H1 (cell line): Measurements from ENCODE around the gene THUMPD3. TPM values are rescaled to one million over a fixed set of nuclear protein-coding genes. Genes with fewer than 3 reads are reported as not detected.
A peak's percentile ranks its signal among the peaks of the same experiment; 100 is the strongest.

Experiments
- CTCF ChIA-PET: fragments of 300-600 bp; sonication (Branson Sonifier 250); formaldehyde crosslinking; loops from one replicate; lab custom pipeline; 2021; ENCODE audit not compliant: partially characterized antibody; lab: Charles Lee
- POLR2A ChIA-PET: fragments of 300-600 bp; sonication (Branson Sonifier 250); formaldehyde crosslinking; loops from one replicate; lab custom pipeline; 2021; ENCODE audit warnings: inconsistent platforms; ENCODE audit not compliant: partially characterized antibody; lab: Charles Lee
- DNase-seq, 2 experiments: peaks; one replicate each; pipeline versions ENCODE4 v3.0.0 to v3.0.0-alpha.2; 2010 to 2022; ENCODE audit warnings: low spot score in 2 of 2, low read depth in 1 of 2, mixed read lengths in 1 of 2
- FAIRE-seq: peaks from 2 replicates; lab custom pipeline; 2011; peaks lifted over from hg19 to GRCh38; lab: Jason Lieb, UNC
- H2AFZ ChIP-seq: 2 replicates; pipeline ENCODE4 v1.8.1; 2012; ENCODE audit warnings: low read length, inconsistent platforms
- H2AK5ac ChIP-seq: 2 replicates; pipeline ENCODE4 v1.6.1; 2013; ENCODE audit warnings: low read depth, low read length
- H2BK120ac ChIP-seq: replicated peaks from 2 replicates; pipeline ENCODE3; 2013; ENCODE audit warnings: low read depth, low read length, inconsistent platforms
- H2BK12ac ChIP-seq: 2 replicates; pipeline ENCODE4 v1.6.1; 2013; ENCODE audit warnings: low read depth, low read length
- H2BK15ac ChIP-seq: 2 replicates; pipeline ENCODE4 v1.6.1; 2013; ENCODE audit warnings: low read length
- H2BK20ac ChIP-seq: 2 replicates; pipeline ENCODE4 v1.6.1; 2013; ENCODE audit warnings: low read length
- H2BK5ac ChIP-seq: 2 replicates; pipeline ENCODE4 v1.6.1; 2013; ENCODE audit warnings: low read depth, low read length
- H3K14ac ChIP-seq: 2 replicates; pipeline ENCODE4 v1.6.1; 2013; ENCODE audit warnings: inconsistent platforms; ENCODE audit not compliant: insufficient read length
- H3K18ac ChIP-seq: 2 replicates; pipeline ENCODE4 v1.6.1; 2013; ENCODE audit warnings: low read length; ENCODE audit errors: extremely low read depth
- H3K23ac ChIP-seq: 2 replicates; pipeline ENCODE4 v1.6.1; 2013; ENCODE audit warnings: inconsistent platforms; ENCODE audit not compliant: insufficient read length
- H3K23me2 ChIP-seq: 2 replicates; pipeline ENCODE4 v1.6.1; 2013; ENCODE audit warnings: low read depth, low read length
- H3K27ac ChIP-seq: 2 replicates; pipeline ENCODE4 v1.6.1; 2011; ENCODE audit warnings: low read depth, low read length, inconsistent platforms
- H3K27me3 ChIP-seq, 4 experiments: replicated peaks in 1 of 4; 1 replicate in 1 of 4; 2 replicates in 3 of 4; pipeline versions ENCODE4 v1.6.1 to v1.8.1; 2011 to 2013; ENCODE audit warnings: low read length in 3 of 4, mild to moderate bottlenecking in 3 of 4, inconsistent platforms in 2 of 4, mixed read lengths in 2 of 4, moderate library complexity in 1 of 4; ENCODE audit not compliant: control insufficient read depth in 3 of 4, insufficient read depth in 3 of 4; ENCODE audit errors: extremely low read depth in 1 of 4
- H3K36me3 ChIP-seq, 4 experiments: 2 replicates each; pipeline versions ENCODE4 v1.6.1 to v1.8.1; 2011 to 2013; ENCODE audit warnings: mild to moderate bottlenecking in 4 of 4, low read length in 3 of 4, moderate library complexity in 2 of 4, control low read depth in 1 of 4, inconsistent platforms in 1 of 4; ENCODE audit not compliant: insufficient read depth in 4 of 4, control insufficient read depth in 2 of 4
- H3K4ac ChIP-seq: replicated peaks from 2 replicates; pipeline ENCODE3; 2013; ENCODE audit warnings: low read length, low read depth, mixed read lengths, inconsistent platforms; ENCODE audit not compliant: insufficient read length
- H3K4me1 ChIP-seq, 4 experiments: replicated peaks in 1 of 4; 1 replicate in 1 of 4; 2 replicates in 3 of 4; pipeline versions ENCODE4 v1.6.1 to v1.8.1; 2011 to 2013; ENCODE audit warnings: low read length in 3 of 4, inconsistent platforms in 2 of 4, mixed read lengths in 1 of 4; ENCODE audit not compliant: insufficient read depth in 4 of 4, control insufficient read depth in 3 of 4
- H3K4me2 ChIP-seq, 2 experiments: 2 replicates each; pipeline versions ENCODE4 v1.6.1 to v1.8.1; 2011 to 2013; ENCODE audit warnings: low read depth in 2 of 2, low read length in 2 of 2, control low read depth in 1 of 2, inconsistent platforms in 1 of 2, mild to moderate bottlenecking in 1 of 2; ENCODE audit not compliant: insufficient read depth in 1 of 2
- H3K4me3 ChIP-seq, 4 experiments: fragments of 200-600, 300-600 bp in 1 of 4; sonication (generic), shearing (Covaris generic), sonication (Bioruptor Twin) in 1 of 4; 2 replicates each; pipeline versions ENCODE4 v1.5.1 to v1.8.1; 2011 to 2016; ENCODE audit warnings: low read length in 4 of 4, low read depth in 3 of 4, control low read depth in 2 of 4, inconsistent platforms in 2 of 4, mild to moderate bottlenecking in 2 of 4, mixed read lengths in 1 of 4, moderate library complexity in 1 of 4; ENCODE audit not compliant: insufficient read depth in 2 of 4; ENCODE audit errors: extremely low read depth in 1 of 4
- H3K56ac ChIP-seq: replicated peaks from 2 replicates; pipeline ENCODE3; 2013; ENCODE audit warnings: low read depth, mild to moderate bottlenecking, mixed read lengths, low read length, inconsistent platforms; ENCODE audit not compliant: insufficient read length
- H3K79me1 ChIP-seq: 2 replicates; pipeline ENCODE4 v1.6.1; 2013; ENCODE audit warnings: low read depth, low read length, control low read depth
- H3K79me2 ChIP-seq, 2 experiments: 2 replicates each; pipeline versions ENCODE4 v1.6.1 to v1.8.1; 2012 to 2013; ENCODE audit warnings: low read length in 2 of 2, mild to moderate bottlenecking in 2 of 2, inconsistent platforms in 1 of 2; ENCODE audit not compliant: insufficient read depth in 2 of 2, control insufficient read depth in 1 of 2
- H3K9ac ChIP-seq, 4 experiments: replicated peaks in 1 of 4; 1 replicate in 1 of 4; 2 replicates in 3 of 4; pipeline versions ENCODE4 v1.6.1 to v1.8.1; 2011 to 2013; ENCODE audit warnings: low read depth in 3 of 4, low read length in 3 of 4, control low read depth in 2 of 4, mild to moderate bottlenecking in 2 of 4, moderate library complexity in 2 of 4, inconsistent platforms in 1 of 4; ENCODE audit errors: extremely low read depth in 1 of 4
- H3K9me3 ChIP-seq, 2 experiments: 2 replicates each; pipeline versions ENCODE4 v1.6.1 to v1.8.1; 2012 to 2013; ENCODE audit warnings: mild to moderate bottlenecking in 2 of 2, moderate library complexity in 2 of 2, control low read depth in 1 of 2, inconsistent platforms in 1 of 2, low read depth in 1 of 2, low read length in 1 of 2, mixed read lengths in 1 of 2; ENCODE audit not compliant: insufficient read depth in 2 of 2
- H4K20me1 ChIP-seq, 2 experiments: replicated peaks in 1 of 2; 2 replicates each; pipeline versions ENCODE3 to v1.8.1; 2011 to 2013; ENCODE audit warnings: inconsistent platforms in 2 of 2, low read length in 2 of 2, mild to moderate bottlenecking in 1 of 2; ENCODE audit not compliant: insufficient read depth in 2 of 2, control insufficient read depth in 1 of 2
- H4K5ac ChIP-seq: 2 replicates; pipeline ENCODE4 v1.6.1; 2013; ENCODE audit warnings: low read length, low read depth, mixed read lengths, inconsistent platforms; ENCODE audit not compliant: insufficient read length
- H4K8ac ChIP-seq: 2 replicates; pipeline ENCODE4 v1.8.0; 2013; ENCODE audit warnings: mild to moderate bottlenecking, moderate library complexity, low read length, inconsistent platforms; ENCODE audit not compliant: insufficient read depth; ENCODE audit errors: extremely low read depth
- H4K91ac ChIP-seq: replicated peaks from 2 replicates; pipeline ENCODE3; 2013; ENCODE audit warnings: low read length, mixed read lengths, inconsistent platforms; ENCODE audit not compliant: insufficient read length
- BRCA1 ChIP-seq: IDR thresholded peaks from 2 replicates; pipeline ENCODE4 v1.6.1; 2012; ENCODE audit warnings: low read depth, low read length, improper control_type of control experiment
- EGR1 ChIP-seq: IDR thresholded peaks from 2 replicates; pipeline ENCODE4 v1.6.1; 2011; ENCODE audit warnings: low read depth, low read length, borderline replicate concordance
- JUN ChIP-seq: IDR thresholded peaks from 2 replicates; pipeline ENCODE4 v1.6.1; 2011; ENCODE audit warnings: low read depth, mild to moderate bottlenecking, improper control_type of control experiment, low read length
- SP4 ChIP-seq: IDR thresholded peaks from 2 replicates; pipeline ENCODE4 v1.6.1; 2012; ENCODE audit warnings: low read length, inconsistent platforms
- WGBS, 2 experiments: shearing (Covaris generic) in 1 of 2; methylation state at CpG; one replicate each; pipeline versions ENCODE4 v1.1.6 to v1.1.7; 2013 to 2015; ENCODE audit warnings: low lambda C conversion rate in 2 of 2, mixed read lengths in 2 of 2, inconsistent platforms in 1 of 2, low coverage in 1 of 2, missing lambda C conversion rate in 1 of 2; ENCODE audit not compliant: insufficient replicate concordance in 2 of 2, insufficient coverage in 1 of 2, insufficient read length in 1 of 2; ENCODE audit errors: extremely low coverage in 1 of 2, missing lambda C conversion rate in 1 of 2; 5-methylcytosine and 5-hydroxymethylcytosine counted together
- polyA plus RNA-seq, 7 experiments: library from polyadenylated mRNA; depleted of rRNA in 3 of 7; stranded (reverse) in 5 of 7; unstranded in 2 of 7; fragments of >200 nt in 5 of 7; fragments of 200-250 nt in 2 of 7; gene quantifications; 1 replicate in 5 of 7; 2 replicates in 1 of 7; 4 replicates in 1 of 7; pipeline versions ENCODE4 v1.2.1 to v1.2.3, GENCODE V29; 2011 to 2013; ENCODE audit warnings: missing spikeins in 2 of 7, mixed read lengths in 2 of 7
- total RNA-seq: library from RNA; stranded (reverse); fragmentation: NEBNext Ultra II Directional; extraction: Animal tissue kit (Norgen Biotek cat#: 25700); gene quantifications from 2 replicates; pipeline ENCODE4 v1.2.1, GENCODE V29; 2021

The THUMPD3 gene
- total and polyA plus RNA-seq, 2 of the 8 experiments (the other 6 are each of a cell fraction or from before 2014, with no cell fraction given) = 26.7 to 68.9 TPM

DNA sequence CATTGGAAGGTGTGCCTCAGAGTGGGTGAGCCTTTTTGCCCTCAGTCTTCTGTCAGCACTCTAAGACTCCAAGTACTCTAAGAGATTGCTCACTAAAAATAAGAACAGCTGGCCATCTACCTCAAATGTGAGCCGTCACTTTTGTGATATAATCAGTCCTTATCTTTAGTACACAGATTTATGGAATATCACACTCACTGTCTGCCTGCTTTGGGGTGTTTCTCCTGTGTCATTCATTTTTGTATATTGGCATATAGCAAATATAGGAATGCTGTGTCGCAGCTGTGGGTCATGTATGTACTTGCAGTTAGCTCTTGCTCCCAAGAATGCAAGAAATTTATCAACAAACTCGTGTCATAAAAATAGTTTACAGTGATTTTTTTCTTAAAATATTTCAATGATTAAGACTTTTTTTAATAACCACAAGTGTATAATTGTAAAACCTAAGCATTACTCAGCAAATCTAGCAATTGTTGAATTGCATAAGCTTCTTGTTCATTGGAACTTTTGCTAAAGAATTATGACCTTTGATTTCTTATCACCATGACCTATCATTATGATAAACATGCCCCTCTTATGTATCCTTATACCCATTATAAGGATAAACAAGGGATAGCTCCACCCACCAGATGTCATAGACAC is 53.4 kb downstream of the THUMPD3 start:
- no peak overlapping the region for H2AFZ ChIP-seq
- no peak overlapping the region for H3K14ac ChIP-seq
- no peak overlapping the region for H3K4ac ChIP-seq
- no peak overlapping the region for H2BK120ac ChIP-seq
- H3K23me2 ChIP-seq = no peaks in the 10 kb centered on the region
- no peak overlapping the region for H3K9ac ChIP-seq
- no peaks in the 10 kb centered on the region for H3K27me3 ChIP-seq
- no peaks in the 10 kb centered on the region for H3K79me1 ChIP-seq
- CTCF ChIA-PET = interaction anchor here (1.2 to 2.0 kb wide), 3 partner anchors 10 to 429 kb away, joined by 3 to 4 read pairs (median 3); no protein-coding TSS in a partner anchor
- peaks cover 0 to 15% (median 0%) of the 10 kb centered on the region in 4 experiments; a peak in 2 of 8 replicates for H3K36me3 ChIP-seq
- TF ChIP-seq SP4 (no peak), BRCA1 (no peak), JUN (no peak), EGR1 (no peak)
- no peak overlapping the region for H4K5ac ChIP-seq
- DNase-seq (no peak), FAIRE-seq (no peak)
- no peak overlapping the region for H3K56ac ChIP-seq
- no peak overlapping the region for H2BK15ac ChIP-seq
- H2BK5ac ChIP-seq = no peak overlapping the region
- H4K20me1 ChIP-seq = peaks cover 19 to 21% of the 10 kb centered on the region in 2 experiments
- no peak overlapping the region for H2BK20ac ChIP-seq
- no peak overlapping the region for H3K27ac ChIP-seq
- H3K18ac ChIP-seq = no peak overlapping the region
- H3K4me3 ChIP-seq = no peak overlapping the region
- H3K23ac ChIP-seq = peak overlapping the region; percentile 100
- no peak overlapping the region for H4K8ac ChIP-seq
- WGBS, 2 experiments = 92% methylated on average over 3 of the region's 3 CpGs; no CpG with 5 or more reads in 1 of the 2 experiments
- H2BK12ac ChIP-seq = no peak overlapping the region
- H3K4me1 ChIP-seq = peaks cover 0 to 6% (median 0%) of the 10 kb centered on the region in 4 experiments; a peak in 2 of 7 replicates
- H3K79me2 ChIP-seq = peaks cover 44 to 99% of the 10 kb centered on the region in 2 experiments
- no peak overlapping the region for H4K91ac ChIP-seq
- no peak overlapping the region for H3K4me2 ChIP-seq
- POLR2A ChIA-PET = interaction anchor here (0.6 to 13.9 kb wide), 5 partner anchors 13 to 87 kb away, joined by 3 to 300 read pairs (median 5); partner anchors contain the start of genes SETD5 and THUMPD3
- no peaks in the 10 kb centered on the region for H3K9me3 ChIP-seq
- H2AK5ac ChIP-seq = no peak overlapping the region
